DND-41 (cell line): ENCODE results near the gene SLC8A3.

Experiments
- CTCF ChIP-seq: IDR thresholded peaks from 2 replicates; pipeline ENCODE4 v1.5.1; 2012; ENCODE audit warnings: borderline replicate concordance, low read length, moderate library complexity, mild to moderate bottlenecking; ENCODE audit not compliant: poor library complexity, severe bottlenecking; ENCODE audit errors: extremely low read depth
- EZH2 ChIP-seq: IDR thresholded peaks from 3 replicates; pipeline ENCODE4 v1.6.1; 2012; ENCODE audit warnings: borderline replicate concordance, low read depth, mild to moderate bottlenecking, moderate library complexity, low read length, inconsistent platforms; ENCODE audit not compliant: severe bottlenecking

- TF ChIP-seq EZH2 (no peak), CTCF (no peak)
Observed at GRCh38 chr14:70014406-70015095, 174.2 kb downstream of the SLC8A3 start.
